ENCODE measurements around the gene SELENOS. TPM values are rescaled to one million over a fixed set of nuclear protein-coding genes. Genes with fewer than 3 reads are reported as not detected.

SELENOS gene
- polyA plus RNA-seq, 3 donors = 40.2 to 70.2 (median 51.6) TPM

- peaks cover 46% of the 10 kb centered on the region for H4K20me1 ChIP-seq (ENCODE audit: insufficient read depth, low read length)
- Mint-ChIP-seq H3K4me3 (no peak overlapping the region), H3K36me3 (peaks cover 78 to 89% of the 10 kb centered on the region in 2 donors), H3K27ac (peak overlapping the region in 3 of 7 donors; percentile 9 to 65 (median 37)), H3K4me1 (peaks cover 3% of the 10 kb centered on the region), H3K9me3 (peaks cover 0 to 4% (median 0%) of the 10 kb centered on the region in 7 donors), H3K27me3 (ENCODE audit: low read depth in 3 of 3) (no peaks in the 10 kb centered on the region)
- H3K79me2 ChIP-seq (ENCODE audit: insufficient read depth, low read length) = peaks cover 46% of the 10 kb centered on the region
- no peaks in the 10 kb centered on the region for H3K9me3 ChIP-seq (replicated peaks in 1 of 2; ENCODE audit: control insufficient read depth in 1 of 2, insufficient read depth in 1 of 2, low read length in 2 of 2)
- TF ChIP-seq CTCF (IDR thresholded peaks at IDR 0.05) = no peak
- no peak overlapping the region for H2AFZ ChIP-seq (ENCODE audit: insufficient read depth, low read depth, low read length, poor library complexity, severe bottlenecking)
- peaks cover 68 to 96% of the 10 kb centered on the region in 2 donors for H3K36me3 ChIP-seq (replicated peaks in 1 of 2; ENCODE audit: control insufficient read depth in 1 of 2, insufficient read depth in 2 of 2, low read length in 2 of 2)
- peak overlapping the region in 1 of 2 donors; percentile 48 for H3K27ac ChIP-seq (ENCODE audit: low read depth in 1 of 2, low read length in 2 of 2)
- no peak overlapping the region for H3K4me3 ChIP-seq (replicated peaks in 1 of 3; ENCODE audit: low read depth in 2 of 3, low read length in 3 of 3)
- H3K27me3 ChIP-seq (ENCODE audit: control insufficient read depth in 2 of 2, insufficient read depth in 2 of 2, low read length in 2 of 2) = no peaks in the 10 kb centered on the region
- 100% methylated on average over 4 of the region's 9 CpGs for WGBS (ENCODE audit: insufficient coverage)
- no peak overlapping the region for H3K9ac ChIP-seq (ENCODE audit: insufficient read depth, low read length, poor library complexity, severe bottlenecking)
- no peaks in the 10 kb centered on the region for H3K4me1 ChIP-seq (ENCODE audit: control insufficient read depth in 1 of 2, insufficient read depth in 2 of 2, low read length in 2 of 2)
- no peak overlapping the region for H3K4me2 ChIP-seq (replicated peaks; ENCODE audit: extremely low read depth, low read length, poor library complexity, severe bottlenecking)
- intact Hi-C loops (cut with micrococcal nuclease) = no loop called here
- no peak for DNase-seq
Measured at GRCh38 chr15:101286471-101287114, 9.3 kb upstream of the SELENOS start.

GRCh38 chr15:101283931-101284330 lies 6.6 kb upstream of the SELENOS start:
- H3K27ac Mint-ChIP-seq = peak overlapping the region in 1 of 7 donors; percentile 20
- H3K4me3 Mint-ChIP-seq = no peak overlapping the region
- H3K9me3 Mint-ChIP-seq = peaks cover 0 to 4% (median 0%) of the 10 kb centered on the region in 7 donors
- no peak for TF ChIP-seq CTCF (IDR thresholded peaks at IDR 0.05)
- Histone ChIP-seq H3K27me3 (ENCODE audit: control insufficient read depth in 2 of 2, insufficient read depth in 2 of 2, low read length in 2 of 2) (no peaks in the 10 kb centered on the region), H3K79me2 (ENCODE audit: insufficient read depth, low read length) (peaks cover 20% of the 10 kb centered on the region), H4K20me1 (ENCODE audit: insufficient read depth, low read length) (peaks cover 25% of the 10 kb centered on the region), H3K27ac (ENCODE audit: low read depth in 1 of 2, low read length in 2 of 2) (no peak overlapping the region), H3K9me3 (replicated peaks in 1 of 2; ENCODE audit: control insufficient read depth in 1 of 2, insufficient read depth in 1 of 2, low read length in 2 of 2) (no peaks in the 10 kb centered on the region), H3K9ac (ENCODE audit: insufficient read depth, low read length, poor library complexity, severe bottlenecking) (no peak overlapping the region), H3K4me3 (replicated peaks in 1 of 3; ENCODE audit: low read depth in 2 of 3, low read length in 3 of 3) (no peak overlapping the region), H3K4me2 (replicated peaks; ENCODE audit: extremely low read depth, low read length, poor library complexity, severe bottlenecking) (no peak overlapping the region), H3K4me1 (ENCODE audit: control insufficient read depth in 1 of 2, insufficient read depth in 2 of 2, low read length in 2 of 2) (no peaks in the 10 kb centered on the region), H2AFZ (ENCODE audit: insufficient read depth, low read depth, low read length, poor library complexity, severe bottlenecking) (no peak overlapping the region), H3K36me3 (replicated peaks in 1 of 2; ENCODE audit: control insufficient read depth in 1 of 2, insufficient read depth in 2 of 2, low read length in 2 of 2) (peaks cover 76 to 95% of the 10 kb centered on the region in 2 donors)
- H3K4me1 Mint-ChIP-seq = peaks cover 3% of the 10 kb centered on the region
- H3K36me3 Mint-ChIP-seq = peaks cover 83 to 91% of the 10 kb centered on the region in 2 donors
- no peaks in the 10 kb centered on the region for H3K27me3 Mint-ChIP-seq (ENCODE audit: low read depth in 3 of 3)
- WGBS (ENCODE audit: insufficient coverage) = 97% methylated on average over 4 of the region's 6 CpGs
- intact Hi-C loops (cut with micrococcal nuclease) = no loop called here
- DNase-seq = no peak
